ENCODE data around the gene SIAH1.
"Not testable (repeated sequence)": the region's sequence is repeated elsewhere in the genome, so short reads cannot be mapped to it uniquely, and the experiment has no call there.

Gene SIAH1

GRCh38 chr16:48329138-48329537 is 56.1 kb downstream of the SIAH1 start:
- Histone ChIP-seq H3K27ac (ENCODE audit: low read length) (no peak overlapping the region), H3K9me3 (ENCODE audit: control insufficient read depth in 2 of 2, low read length in 2 of 2) (no peaks in the 10 kb centered on the region), H3K4me1 (ENCODE audit: control insufficient read depth, insufficient read depth, low read length) (no peaks in the 10 kb centered on the region), H3K27me3 (ENCODE audit: control insufficient read depth in 1 of 2, insufficient read depth in 2 of 2, low read length in 2 of 2) (no peaks in the 10 kb centered on the region), H3K36me3 (ENCODE audit: control insufficient read depth in 2 of 2, insufficient read depth in 2 of 2, low read length in 2 of 2) (peaks cover under 1 to 4% of the 10 kb centered on the region in 2 donors), H3K4me3 (ENCODE audit: low read length in 2 of 2) (no peak overlapping the region), H3K9ac (ENCODE audit: low read length in 2 of 2) (no peak overlapping the region)

GRCh38 chr16:48326915-48327314 is 58.3 kb downstream of the SIAH1 start:
- H3K36me3 ChIP-seq (ENCODE audit: control insufficient read depth in 2 of 2, insufficient read depth in 2 of 2, low read length in 2 of 2): peaks cover 3% of the 10 kb centered on the region in 2 donors
- H3K27me3 ChIP-seq (ENCODE audit: control insufficient read depth in 1 of 2, insufficient read depth in 2 of 2, low read length in 2 of 2): no peaks in the 10 kb centered on the region
- H3K4me1 ChIP-seq (ENCODE audit: control insufficient read depth, insufficient read depth, low read length): no peaks in the 10 kb centered on the region
- H3K9ac ChIP-seq (ENCODE audit: low read length in 2 of 2): no peak overlapping the region
- no peaks in the 10 kb centered on the region for H3K9me3 ChIP-seq (ENCODE audit: control insufficient read depth in 2 of 2, low read length in 2 of 2)
- no peak overlapping the region for H3K27ac ChIP-seq (ENCODE audit: low read length)
- no peak overlapping the region for H3K4me3 ChIP-seq (ENCODE audit: low read length in 2 of 2)

- no peak overlapping the region for H3K4me3 ChIP-seq (ENCODE audit: low read length in 2 of 2)
- H3K9me3 ChIP-seq (ENCODE audit: control insufficient read depth in 2 of 2, low read length in 2 of 2): no peaks in the 10 kb centered on the region
- peaks cover 2% of the 10 kb centered on the region for H3K4me1 ChIP-seq (ENCODE audit: control insufficient read depth, insufficient read depth, low read length)
- no peak overlapping the region for H3K9ac ChIP-seq (ENCODE audit: low read length in 2 of 2)
- H3K27ac ChIP-seq (ENCODE audit: low read length): no peak overlapping the region
- no peaks in the 10 kb centered on the region for H3K27me3 ChIP-seq (ENCODE audit: control insufficient read depth in 1 of 2, insufficient read depth in 2 of 2, low read length in 2 of 2)
- peaks cover 0 to 3% of the 10 kb centered on the region in 2 donors for H3K36me3 ChIP-seq (ENCODE audit: control insufficient read depth in 2 of 2, insufficient read depth in 2 of 2, low read length in 2 of 2)
Measured at GRCh38 chr16:48323783-48324775, 61.1 kb downstream of the SIAH1 start.

- Histone ChIP-seq H3K4me1 (ENCODE audit: control insufficient read depth, insufficient read depth, low read length) (peaks cover 2% of the 10 kb centered on the region), H3K27me3 (ENCODE audit: control insufficient read depth in 1 of 2, insufficient read depth in 2 of 2, low read length in 2 of 2) (no peaks in the 10 kb centered on the region), H3K36me3 (ENCODE audit: control insufficient read depth in 2 of 2, insufficient read depth in 2 of 2, low read length in 2 of 2) (peaks cover 0 to 3% of the 10 kb centered on the region in 2 donors), H3K9me3 (ENCODE audit: control insufficient read depth in 2 of 2, low read length in 2 of 2) (no peaks in the 10 kb centered on the region), H3K9ac (ENCODE audit: low read length in 2 of 2) (no peak overlapping the region), H3K27ac (ENCODE audit: low read length) (no peak overlapping the region), H3K4me3 (ENCODE audit: low read length in 2 of 2) (no peak overlapping the region)
Measured at GRCh38 chr16:48321317-48322036, 63.7 kb downstream of the SIAH1 start.

- no peak overlapping the region for H3K9ac ChIP-seq (ENCODE audit: low read length in 2 of 2)
Measured at GRCh38 chr16:48318630-48319029, 66.6 kb downstream of the SIAH1 start.

GRCh38 chr16:48317614-48318315 is 67.4 kb downstream of the SIAH1 start:
- peaks cover 2% of the 10 kb centered on the region for H3K4me1 ChIP-seq (ENCODE audit: control insufficient read depth, insufficient read depth, low read length)
- no peak overlapping the region for H3K9ac ChIP-seq (ENCODE audit: low read length in 2 of 2)
- no peak overlapping the region for H3K4me3 ChIP-seq (ENCODE audit: low read length in 2 of 2)
- H3K36me3 ChIP-seq (ENCODE audit: control insufficient read depth in 2 of 2, insufficient read depth in 2 of 2, low read length in 2 of 2): peaks cover 1 to 4% of the 10 kb centered on the region in 2 donors
- H3K9me3 ChIP-seq (ENCODE audit: control insufficient read depth in 2 of 2, low read length in 2 of 2): no peaks in the 10 kb centered on the region
- no peaks in the 10 kb centered on the region for H3K27me3 ChIP-seq (ENCODE audit: control insufficient read depth in 1 of 2, insufficient read depth in 2 of 2, low read length in 2 of 2)
- no peak overlapping the region for H3K27ac ChIP-seq (ENCODE audit: low read length)

More at GRCh38 chr16:48318630-48319029, 66.6 kb downstream of the SIAH1 start:
- Histone ChIP-seq H3K36me3 (ENCODE audit: control insufficient read depth in 2 of 2, insufficient read depth in 2 of 2, low read length in 2 of 2) (peaks cover 0 to 3% of the 10 kb centered on the region in 2 donors), H3K9me3 (ENCODE audit: control insufficient read depth in 2 of 2, low read length in 2 of 2) (no peaks in the 10 kb centered on the region), H3K4me1 (ENCODE audit: control insufficient read depth, insufficient read depth, low read length) (peaks cover 2% of the 10 kb centered on the region), H3K4me3 (ENCODE audit: low read length in 2 of 2) (no peak overlapping the region), H3K27me3 (ENCODE audit: control insufficient read depth in 1 of 2, insufficient read depth in 2 of 2, low read length in 2 of 2) (no peaks in the 10 kb centered on the region), H3K27ac (ENCODE audit: low read length) (no peak overlapping the region)

GRCh38 chr16:48317026-48317425 is 68.2 kb downstream of the SIAH1 start:
- Histone ChIP-seq H3K27ac (ENCODE audit: low read length) (no peak overlapping the region), H3K4me1 (ENCODE audit: control insufficient read depth, insufficient read depth, low read length) (peaks cover 2% of the 10 kb centered on the region), H3K9me3 (ENCODE audit: control insufficient read depth in 2 of 2, low read length in 2 of 2) (no peaks in the 10 kb centered on the region), H3K27me3 (ENCODE audit: control insufficient read depth in 1 of 2, insufficient read depth in 2 of 2, low read length in 2 of 2) (no peaks in the 10 kb centered on the region), H3K36me3 (ENCODE audit: control insufficient read depth in 2 of 2, insufficient read depth in 2 of 2, low read length in 2 of 2) (peaks cover 4 to 6% of the 10 kb centered on the region in 2 donors), H3K4me3 (ENCODE audit: low read length in 2 of 2) (no peak overlapping the region), H3K9ac (ENCODE audit: low read length in 2 of 2) (no peak overlapping the region)

- not testable (repeated sequence) for H3K4me1 ChIP-seq (ENCODE audit: control insufficient read depth, insufficient read depth, low read length); H3K27me3 ChIP-seq (ENCODE audit: control insufficient read depth in 1 of 2, insufficient read depth in 2 of 2, low read length in 2 of 2)
Measured at GRCh38 chr16:48313905-48314304, 71.3 kb downstream of the SIAH1 start.

GRCh38 chr16:48310908-48311641 is 74.1 kb downstream of the SIAH1 start:
- H3K4me3 ChIP-seq (ENCODE audit: low read length in 2 of 2): no peak overlapping the region
- H3K9me3 ChIP-seq (ENCODE audit: control insufficient read depth in 2 of 2, low read length in 2 of 2): peaks cover 5 to 23% of the 10 kb centered on the region in 2 donors
- no peak overlapping the region for H3K9ac ChIP-seq (ENCODE audit: low read length in 2 of 2)
- H3K27me3 ChIP-seq (ENCODE audit: control insufficient read depth in 1 of 2, insufficient read depth in 2 of 2, low read length in 2 of 2): no peaks in the 10 kb centered on the region
- peaks cover 13 to 26% of the 10 kb centered on the region in 2 donors for H3K36me3 ChIP-seq (ENCODE audit: control insufficient read depth in 2 of 2, insufficient read depth in 2 of 2, low read length in 2 of 2)
- H3K27ac ChIP-seq (ENCODE audit: low read length): no peak overlapping the region
- no peaks in the 10 kb centered on the region for H3K4me1 ChIP-seq (ENCODE audit: control insufficient read depth, insufficient read depth, low read length)

More at GRCh38 chr16:48313905-48314304, 71.3 kb downstream of the SIAH1 start:
- H3K4me3 ChIP-seq (ENCODE audit: low read length in 2 of 2); H3K27ac ChIP-seq (ENCODE audit: low read length); H3K9ac ChIP-seq (ENCODE audit: low read length in 2 of 2): not testable (repeated sequence)
- Histone ChIP-seq H3K9me3 (ENCODE audit: control insufficient read depth in 2 of 2, low read length in 2 of 2) (peaks cover 5 to 18% of the 10 kb centered on the region in 2 donors), H3K36me3 (ENCODE audit: control insufficient read depth in 2 of 2, insufficient read depth in 2 of 2, low read length in 2 of 2) (peaks cover 9 to 15% of the 10 kb centered on the region in 2 donors)

Measured in stomach smooth muscle (tissue), 2 donors.